Iris pigment epithelial cell (primary cell): ENCODE results near the gene GET4.
"Not testable (repeated sequence)": the region's sequence is repeated elsewhere in the genome, so short reads cannot be mapped to it uniquely, and the experiment has no call there.

Source experiments
- DNase-seq: peaks from one replicate; pipeline ENCODE4 v3.0.0-alpha.2; 2011; ENCODE audit warnings: low read depth

The GET4 gene

DNA sequence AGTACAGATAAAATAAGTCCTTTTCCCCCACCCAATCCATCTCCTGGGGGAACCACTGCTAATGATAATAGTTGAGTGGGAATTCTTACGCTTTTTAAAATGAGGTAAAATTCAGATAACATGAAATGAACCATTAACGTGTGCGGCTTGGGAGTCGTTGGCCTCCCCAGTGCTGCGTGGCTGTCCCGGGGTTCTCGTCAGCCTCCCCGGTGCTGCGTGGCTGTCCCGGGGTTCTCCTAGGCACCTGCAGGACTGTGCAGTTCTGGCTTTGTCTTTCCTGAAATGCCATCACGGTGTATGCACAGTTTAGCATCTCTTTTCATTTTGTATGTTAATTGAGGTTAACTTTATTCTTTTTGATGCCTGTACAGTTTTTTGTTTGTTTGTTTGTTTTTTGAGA is 30.6 kb upstream of the GET4 start:
- DNase-seq, result no peak

DNA sequence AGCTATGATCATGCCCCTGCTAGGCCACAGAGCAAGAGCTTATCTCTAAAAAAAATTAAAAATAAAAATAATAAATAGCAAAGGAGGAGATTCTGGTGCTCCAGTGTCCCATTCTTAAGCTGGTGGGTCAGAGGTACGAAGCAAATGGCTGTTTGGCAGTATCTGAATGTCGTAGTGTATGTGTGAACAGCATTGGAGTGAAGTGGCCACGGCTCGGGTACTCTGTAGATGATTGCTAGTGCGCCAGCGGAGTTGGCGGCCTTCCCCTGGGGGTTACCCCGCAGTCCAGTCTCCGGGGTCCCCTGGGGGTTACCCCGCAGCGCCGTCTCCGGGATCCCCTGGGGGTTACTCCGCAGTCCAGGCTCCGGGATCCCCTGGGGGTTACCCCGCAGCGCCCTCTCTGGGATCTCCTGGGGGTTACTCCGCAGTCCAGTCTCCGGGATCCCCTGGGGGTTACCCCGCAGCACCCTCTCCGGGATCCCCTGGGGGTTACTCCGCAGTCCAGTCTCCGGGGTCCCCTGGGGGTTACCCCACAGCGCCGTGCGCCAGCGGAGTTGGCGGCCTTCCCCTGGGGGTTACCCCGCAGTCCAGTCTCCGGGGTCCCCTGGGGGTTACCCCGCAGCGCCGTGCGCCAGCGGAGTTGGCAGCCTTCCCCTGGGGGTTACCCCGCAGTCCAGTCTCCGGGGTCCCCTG is 29.2 kb upstream of the GET4 start:
- not testable (repeated sequence) for DNase-seq

DNA sequence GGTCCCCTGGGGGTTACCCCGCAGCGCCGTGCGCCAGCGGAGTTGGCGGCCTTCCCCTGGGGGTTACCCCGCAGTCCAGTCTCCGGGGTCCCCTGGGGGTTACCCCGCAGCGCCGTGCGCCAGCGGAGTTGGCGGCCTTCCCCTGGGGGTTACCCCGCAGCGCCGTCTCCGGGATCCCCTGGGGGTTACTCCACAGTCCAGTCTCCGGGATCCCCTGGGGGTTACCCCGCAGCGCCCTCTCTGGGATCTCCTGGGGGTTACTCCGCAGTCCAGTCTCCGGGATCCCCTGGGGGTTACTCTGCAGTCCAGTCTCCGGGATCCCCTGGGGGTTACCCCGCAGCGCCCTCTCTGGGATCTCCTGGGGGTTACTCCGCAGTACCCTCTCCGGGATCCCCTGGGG is 28.6 kb upstream of the GET4 start:
- DNase-seq, result not testable (repeated sequence)

DNA sequence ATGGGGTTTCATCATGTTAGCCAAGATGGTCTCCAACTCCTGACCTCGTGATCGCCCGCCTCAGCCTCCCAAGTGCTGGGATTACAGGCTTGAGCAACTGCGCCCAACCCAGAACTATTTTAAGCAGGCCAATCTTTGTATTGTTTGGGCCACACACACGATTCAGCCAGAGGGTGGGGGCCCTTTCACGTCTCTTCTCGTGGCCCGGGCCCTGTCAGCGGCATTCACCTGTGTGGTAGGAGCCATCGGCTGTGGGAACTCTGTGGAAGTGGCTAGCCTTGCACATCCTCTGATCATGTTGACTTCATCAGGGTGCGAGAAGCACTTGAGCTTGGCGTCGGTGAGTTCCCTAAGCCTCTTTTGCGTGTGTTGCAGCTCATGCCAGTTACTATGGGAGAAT is 27.2 kb upstream of the GET4 start:
- no peak for DNase-seq

DNA sequence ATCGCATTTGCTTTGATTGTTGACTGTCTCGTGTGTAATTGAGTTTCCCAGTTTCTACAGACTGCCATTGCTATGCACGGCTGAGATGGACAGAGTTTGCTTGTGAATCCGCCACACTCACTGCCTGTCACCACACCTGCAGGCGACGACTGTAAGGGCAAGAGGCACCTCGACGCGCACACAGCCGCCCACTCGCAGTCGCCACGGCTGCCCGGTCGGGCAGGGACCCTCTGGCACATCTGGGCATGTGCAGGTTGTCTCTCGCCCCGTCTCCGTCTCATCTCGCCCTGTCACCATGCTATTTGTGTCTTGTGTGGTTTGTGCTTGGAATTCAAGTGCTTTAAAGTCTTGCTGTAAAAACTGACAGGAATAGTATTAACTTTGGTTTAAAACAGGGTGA is 26.6 kb upstream of the GET4 start:
- DNase-seq, result no peak

DNA sequence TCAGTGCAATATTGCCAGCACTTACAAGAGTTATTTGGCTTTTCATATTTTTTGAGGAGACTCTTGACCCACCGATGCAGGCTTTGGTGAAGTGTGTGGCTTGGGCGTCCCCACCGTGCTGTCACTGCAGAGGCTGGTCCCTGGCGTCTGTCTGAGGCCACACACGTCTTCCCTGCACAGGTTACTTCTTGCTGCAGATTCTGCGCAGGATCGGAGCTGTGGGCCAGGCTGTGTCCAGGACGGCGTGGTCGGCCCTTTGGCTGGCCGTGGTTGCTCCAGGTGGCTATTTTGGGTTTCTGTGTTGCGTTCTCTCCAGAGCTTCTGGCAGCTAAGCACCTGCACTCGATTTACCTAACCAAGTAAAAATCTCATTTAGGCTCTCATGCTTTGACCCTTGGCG is 25.1 kb upstream of the GET4 start:
- no peak for DNase-seq

DNA sequence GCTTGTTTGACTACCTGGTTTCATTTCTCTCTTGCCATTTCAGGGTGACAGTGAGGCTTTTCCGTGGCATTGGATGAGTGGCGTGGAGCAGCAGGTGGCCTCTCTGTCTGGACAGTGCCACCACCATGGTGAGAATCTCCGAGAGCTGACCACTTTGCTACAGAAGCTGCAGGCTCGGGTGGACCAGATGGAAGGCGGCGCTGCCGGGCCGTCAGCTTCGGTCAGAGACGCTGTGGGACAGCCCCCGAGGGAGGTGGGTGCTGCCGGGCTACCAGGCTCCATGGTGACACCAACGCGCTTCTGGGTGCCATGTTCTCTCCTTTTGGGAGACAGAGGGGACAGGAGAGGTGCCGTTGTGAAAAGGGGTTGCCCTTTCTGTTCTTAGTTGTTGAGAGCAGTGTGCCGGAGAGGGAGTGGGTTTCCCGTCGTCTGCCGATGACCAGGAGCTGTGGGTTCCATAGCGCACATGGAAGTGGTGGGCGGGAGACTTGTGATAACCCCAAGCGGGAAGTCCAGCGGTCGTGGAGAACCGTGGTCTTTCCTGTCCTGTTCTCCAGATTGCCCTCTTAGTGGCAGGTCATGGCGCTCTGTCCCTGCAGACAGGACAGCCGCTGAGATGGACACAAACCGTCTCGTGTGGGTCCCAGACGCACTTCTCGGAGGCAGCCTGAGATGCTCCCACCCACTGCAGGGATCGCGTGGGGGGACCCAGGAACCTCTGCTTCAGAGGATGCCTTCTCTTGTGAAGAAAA is 22.8 kb upstream of the GET4 start:
- no peak for DNase-seq

DNA sequence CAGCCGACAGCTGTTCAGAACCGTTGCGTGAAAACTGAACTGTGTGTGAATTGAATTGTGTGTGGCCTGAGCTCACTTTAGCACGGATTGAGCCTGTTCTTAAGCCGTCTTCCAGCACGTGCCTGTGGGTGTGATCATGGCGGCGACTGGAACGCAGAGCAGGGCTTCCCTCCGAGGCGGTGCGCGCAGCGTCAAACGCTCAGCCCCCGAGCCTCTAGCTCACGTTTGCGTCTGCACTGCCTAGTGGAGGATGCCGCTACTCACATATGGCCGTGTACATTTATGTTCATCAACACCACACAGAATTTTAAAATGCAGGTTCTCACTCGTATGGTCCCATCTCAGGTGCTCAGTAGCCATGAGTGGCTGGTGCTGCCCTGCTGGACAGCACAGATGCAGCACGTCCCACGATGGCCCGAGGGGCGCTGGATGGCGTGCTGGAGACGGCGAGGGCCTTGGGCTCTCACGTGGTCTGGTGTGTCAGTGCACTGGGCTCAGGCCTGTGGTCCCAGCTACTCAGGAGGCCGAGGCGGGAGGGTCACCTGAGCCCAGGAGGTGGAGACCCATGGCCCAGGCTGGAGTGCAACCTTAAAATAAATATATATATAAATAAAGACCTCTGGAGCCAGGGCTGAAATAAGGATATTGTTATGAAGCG is 22.1 kb upstream of the GET4 start:
- no peak for DNase-seq

DNA sequence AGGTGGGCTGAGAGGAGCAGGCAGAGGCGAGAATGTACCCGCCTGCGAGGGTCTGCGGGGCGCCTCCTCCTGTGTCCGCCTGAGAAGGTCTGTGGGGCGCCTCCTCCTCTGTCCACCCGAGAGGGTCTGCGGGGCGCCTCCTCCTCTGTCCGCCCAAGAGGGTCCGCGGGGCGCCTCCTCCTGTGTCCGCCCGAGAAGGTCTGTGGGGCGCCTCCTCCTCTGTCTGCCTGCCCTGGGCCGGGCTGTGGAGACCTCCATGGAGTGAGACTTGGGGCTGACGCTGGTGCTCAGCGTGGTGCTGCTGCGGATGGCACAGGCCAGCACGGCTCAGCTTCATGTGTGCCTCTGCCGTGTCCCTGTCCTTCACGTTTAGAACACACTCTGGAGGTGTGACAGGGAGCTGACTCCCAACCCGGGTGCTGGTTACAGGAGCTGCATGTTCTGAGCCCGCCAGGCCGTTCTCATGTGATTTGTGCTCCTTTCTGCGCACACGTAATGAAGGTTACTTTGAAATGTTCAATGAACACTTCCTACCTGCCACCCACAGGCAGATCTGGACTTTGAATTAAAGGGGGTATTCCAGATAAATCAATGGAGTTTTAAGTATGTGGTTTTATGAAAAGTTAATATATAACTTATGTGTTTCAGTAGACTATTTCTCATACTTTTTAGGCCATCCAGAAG is 20.5 kb upstream of the GET4 start:
- DNase-seq, result no peak

DNA sequence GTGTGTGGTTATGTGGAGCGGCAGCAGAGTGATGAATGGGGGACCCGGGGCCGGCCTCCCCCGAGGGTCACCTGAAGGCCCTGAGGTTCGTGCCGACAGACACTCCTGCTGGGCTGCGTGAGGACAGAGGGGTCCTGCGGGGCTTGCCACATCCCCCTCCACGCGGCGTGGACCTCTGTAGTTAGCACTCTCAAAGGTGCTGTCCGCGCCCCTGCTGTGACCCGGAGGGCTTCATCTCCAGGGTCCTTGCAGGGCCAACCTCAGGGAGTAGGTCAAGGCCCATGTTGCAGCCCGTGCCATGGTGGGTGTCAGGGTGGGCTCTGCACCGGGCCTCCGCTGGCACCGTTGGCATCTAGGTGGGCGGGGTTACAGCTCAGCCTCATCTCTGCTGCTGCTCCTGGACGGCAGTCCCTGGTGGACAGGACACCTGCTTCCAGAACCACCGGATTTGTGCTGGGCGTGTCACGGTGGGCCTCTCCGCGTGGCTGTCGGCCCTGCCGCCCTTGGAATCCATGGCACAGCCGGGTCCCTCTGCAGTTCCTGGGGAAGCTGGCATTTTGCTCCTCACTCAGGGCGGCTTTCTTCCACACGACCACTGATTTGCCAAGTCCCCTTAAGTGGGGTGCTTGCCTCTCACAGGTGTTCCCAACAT is 19.8 kb upstream of the GET4 start:
- DNase-seq, result no peak

DNA sequence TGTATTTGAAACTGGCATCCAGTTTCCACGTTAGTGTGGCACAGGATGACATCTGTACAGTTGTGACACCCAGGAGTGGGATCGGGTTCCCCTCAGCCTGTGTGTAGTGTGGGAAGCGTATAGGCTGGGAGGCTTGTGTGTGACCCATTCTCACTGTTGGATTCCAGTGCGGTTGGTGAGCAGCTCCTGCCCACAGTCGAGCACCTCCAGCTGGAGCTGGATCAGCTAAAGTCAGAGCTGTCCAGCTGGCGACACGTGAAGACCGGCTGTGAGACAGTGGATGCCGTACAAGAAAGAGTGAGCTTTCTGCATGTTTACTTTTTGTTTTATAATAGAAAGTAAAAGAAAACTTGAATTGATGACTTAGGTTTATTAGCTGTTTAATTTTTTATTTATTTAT is 18.7 kb upstream of the GET4 start:
- DNase-seq, result no peak

DNA sequence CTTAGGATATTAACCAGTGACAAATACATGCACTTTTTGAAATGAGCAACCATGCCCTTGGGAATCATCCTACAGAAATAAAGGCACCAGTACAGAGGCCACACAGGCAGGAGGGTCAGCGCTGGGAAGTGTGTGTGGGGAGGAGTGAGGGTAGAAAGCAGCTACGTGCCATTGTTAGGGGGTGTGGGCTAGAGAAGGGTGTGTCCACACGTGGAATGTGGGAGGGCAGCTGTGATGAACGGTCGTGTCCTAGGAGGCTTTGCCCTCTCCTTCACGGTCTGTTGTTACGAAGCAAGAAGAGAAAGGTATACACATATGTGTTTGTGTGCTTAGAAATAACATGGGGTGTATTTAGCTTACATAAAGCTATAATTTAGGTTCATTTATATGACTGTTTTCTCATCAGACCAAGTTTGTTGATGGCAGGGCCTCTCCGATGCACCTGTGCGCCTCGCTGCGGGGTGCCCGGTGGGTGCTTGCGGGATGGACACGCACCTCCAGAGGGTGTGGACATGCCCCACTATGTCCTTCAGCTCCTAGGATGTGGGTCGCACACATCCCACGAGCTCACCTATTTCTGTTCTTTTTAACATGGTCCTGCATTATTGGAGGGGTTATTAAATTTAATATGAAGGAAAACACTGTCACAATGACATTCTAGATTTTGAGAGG is 16.9 kb upstream of the GET4 start:
- DNase-seq, result no peak

DNA sequence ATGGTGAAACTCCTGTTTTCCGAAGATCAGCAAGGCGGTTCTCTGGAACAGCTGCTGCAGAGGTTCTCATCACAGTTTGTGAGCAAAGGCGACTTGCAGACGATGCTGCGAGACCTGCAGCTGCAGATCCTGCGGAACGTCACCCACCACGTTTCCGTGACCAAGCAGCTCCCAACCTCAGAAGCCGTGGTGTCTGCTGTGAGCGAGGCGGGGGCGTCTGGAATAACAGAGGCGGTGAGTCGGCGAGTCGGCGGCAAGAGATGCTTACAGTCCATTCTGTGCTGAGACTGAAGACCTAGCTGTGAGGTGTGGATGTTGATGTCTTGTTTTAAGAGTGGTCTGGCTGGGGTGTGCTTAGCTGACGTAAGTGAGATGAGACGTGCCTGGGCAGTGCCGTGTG is 16.2 kb upstream of the GET4 start:
- DNase-seq, result no peak

DNA sequence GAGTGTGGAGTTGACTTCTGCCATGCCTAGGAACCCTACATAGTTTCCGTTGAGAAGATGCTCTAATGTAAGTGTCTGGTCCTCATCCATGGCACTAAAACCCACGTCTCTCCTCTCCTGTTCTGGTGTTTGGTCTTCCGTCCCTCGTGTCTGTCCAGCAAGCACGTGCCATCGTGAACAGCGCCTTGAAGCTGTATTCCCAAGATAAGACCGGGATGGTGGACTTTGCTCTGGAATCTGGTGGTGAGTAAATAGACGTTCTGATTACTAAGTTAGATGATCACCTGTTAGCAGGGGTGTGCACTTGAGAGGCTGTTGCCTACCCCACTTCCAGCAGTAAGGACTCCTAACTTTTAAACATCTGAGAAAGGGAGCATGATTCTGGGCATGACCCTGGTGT is 15.1 kb upstream of the GET4 start:
- no peak for DNase-seq

DNA sequence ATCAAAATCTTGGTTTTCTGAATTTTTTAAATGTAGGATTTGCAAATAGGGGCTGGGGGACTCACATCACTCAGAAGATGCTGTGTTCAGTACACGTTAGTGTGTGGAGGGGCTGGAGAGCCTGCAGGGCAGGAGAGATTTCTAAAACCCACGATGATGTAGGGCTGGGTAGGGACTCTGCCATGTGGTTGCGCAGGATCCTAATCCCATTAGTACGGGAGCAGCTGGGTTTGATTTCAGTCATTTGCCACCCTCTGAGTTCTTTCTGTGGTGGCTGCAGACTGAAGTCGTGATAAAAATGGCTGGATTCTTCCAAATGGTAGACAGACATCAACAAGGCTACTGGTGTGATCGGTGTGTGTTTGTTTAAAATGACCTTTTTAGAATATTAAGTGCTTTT is 14.2 kb upstream of the GET4 start:
- no peak for DNase-seq

DNA sequence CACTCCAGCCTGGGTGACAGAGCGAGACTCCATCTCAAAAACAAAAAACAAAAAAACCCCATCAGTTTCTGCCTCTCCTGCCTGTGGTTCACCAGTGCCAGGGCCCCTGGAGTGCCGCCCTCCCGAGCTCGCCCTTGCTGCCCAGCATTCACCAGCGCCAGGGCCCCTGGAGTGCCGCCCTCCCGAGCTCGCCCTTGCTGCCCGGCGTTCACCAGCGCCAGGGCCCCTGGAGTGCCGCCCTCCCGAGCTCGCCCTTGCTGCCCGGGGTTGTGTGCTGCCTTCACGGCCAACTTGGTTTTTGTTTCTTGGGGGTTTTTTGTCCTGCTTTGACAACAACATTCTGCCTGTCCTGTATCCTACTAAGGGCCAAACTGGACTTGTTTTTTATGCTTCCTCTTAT is 13.2 kb upstream of the GET4 start:
- no peak for DNase-seq

DNA sequence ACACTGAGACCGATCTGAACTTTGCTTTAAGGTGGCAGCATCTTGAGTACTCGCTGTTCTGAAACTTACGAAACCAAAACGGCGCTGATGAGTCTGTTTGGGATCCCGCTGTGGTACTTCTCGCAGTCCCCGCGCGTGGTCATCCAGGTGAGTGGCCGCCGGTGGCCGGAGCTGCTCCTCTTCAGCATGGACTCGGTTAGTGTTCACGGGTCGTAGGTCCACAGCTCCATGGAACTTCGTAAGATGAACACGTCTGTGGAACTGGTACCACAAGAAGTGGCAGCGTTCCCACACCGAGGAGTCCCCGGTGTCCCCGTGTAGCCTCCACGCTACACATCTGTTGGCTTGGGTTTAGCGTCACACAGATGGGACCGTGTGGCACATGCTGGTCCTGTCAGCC is 10.4 kb upstream of the GET4 start:
- no peak for DNase-seq

DNA sequence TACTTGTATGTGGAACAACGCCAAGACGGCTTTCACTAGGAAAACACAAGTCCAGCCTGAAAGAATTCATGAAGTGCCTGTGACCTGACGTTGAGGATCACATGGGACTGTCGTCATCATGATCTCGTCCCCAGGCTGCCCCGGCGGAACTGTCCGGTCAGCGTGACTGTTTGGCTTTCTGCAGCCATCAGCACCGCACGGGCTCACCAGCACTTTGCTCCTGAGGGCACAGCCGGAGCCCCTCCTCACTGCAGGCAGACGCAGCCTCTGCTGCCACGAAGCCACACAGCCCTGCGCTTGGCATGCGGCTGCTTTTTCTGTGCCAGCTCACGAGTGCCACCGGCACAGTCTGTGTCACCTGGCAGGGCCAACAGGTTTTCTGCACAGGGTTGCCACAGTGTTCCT is 9.4 kb upstream of the GET4 start:
- peak; percentile 91 for DNase-seq

DNA sequence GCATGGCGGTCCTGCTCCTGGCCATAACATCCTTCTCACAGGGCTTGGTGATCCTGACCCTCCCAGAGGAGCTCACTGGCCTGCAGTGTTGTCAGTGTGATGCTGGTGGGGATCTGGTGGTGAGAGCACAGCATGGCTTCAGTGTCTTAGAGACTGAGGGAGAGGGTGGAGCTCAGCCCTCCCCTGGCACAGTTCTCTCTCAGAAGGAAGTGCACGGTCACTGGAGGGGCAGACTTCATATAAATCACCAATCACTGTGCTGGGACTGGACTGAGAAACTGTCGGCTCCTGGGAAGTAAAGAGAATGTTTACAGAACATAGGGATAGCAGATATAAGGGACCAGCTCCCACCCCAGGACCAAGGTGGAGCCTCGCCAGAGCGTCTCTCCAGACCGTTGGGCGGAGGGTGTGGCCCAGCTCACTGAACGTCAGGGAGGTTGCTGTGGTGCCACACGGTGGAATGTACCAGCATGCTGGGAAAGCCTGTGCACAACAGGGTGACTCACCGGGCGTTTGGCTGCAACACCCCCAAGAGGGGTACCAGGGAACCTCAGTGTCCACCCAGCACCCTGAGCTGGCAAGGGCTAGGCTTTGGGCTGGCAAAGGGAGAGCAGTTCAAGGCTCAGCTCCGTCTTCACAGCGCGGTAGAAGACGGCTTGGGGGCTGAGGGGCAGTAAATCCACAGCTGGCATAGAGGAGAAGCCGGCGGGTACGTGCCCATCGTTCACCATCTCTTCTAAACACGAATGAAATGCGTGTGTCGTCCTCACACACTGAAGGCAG is 8.8 kb upstream of the GET4 start:
- DNase-seq, result peak; percentile 56

DNA sequence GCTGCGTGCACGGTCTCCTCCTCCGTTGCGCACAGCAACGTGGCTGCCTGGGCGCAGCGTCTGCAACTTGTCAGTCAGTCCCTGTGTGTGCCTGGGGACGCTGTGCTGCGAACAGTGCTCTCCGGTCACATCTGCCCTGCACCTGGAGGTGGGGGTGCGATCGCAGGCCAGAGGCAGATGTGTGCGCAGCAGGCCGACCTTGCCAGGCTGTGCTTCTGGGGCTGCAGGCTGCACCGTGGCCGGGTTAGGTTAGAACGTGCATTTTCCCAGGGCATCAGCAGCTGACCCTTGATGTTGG is 8.2 kb upstream of the GET4 start:
- DNase-seq, result no peak

DNA sequence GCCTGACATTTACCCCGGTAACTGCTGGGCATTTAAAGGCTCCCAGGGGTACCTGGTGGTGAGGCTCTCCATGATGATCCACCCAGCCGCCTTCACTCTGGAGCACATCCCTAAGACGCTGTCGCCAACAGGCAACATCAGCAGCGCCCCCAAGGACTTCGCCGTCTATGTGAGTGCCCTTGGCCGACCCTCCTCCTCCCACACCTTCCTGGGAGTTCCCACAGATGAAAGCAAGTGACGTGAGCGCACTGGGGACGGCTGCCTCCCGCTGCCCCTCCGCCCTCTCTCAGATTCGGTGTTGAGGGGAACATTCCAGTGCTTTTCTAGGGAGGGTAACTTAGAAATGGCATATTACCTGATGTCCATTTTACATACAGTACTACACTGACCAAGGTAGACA is 7.0 kb upstream of the GET4 start:
- no peak for DNase-seq
